ENCODE results near the gene CDC20. TPM values are rescaled to one million over a fixed set of nuclear protein-coding genes. Genes with fewer than 3 reads are reported as not detected.

Gene CDC20
- total RNA-seq, 1 experiment from 2014 or later: 204 TPM

- H3K27me3 Mint-ChIP-seq (ENCODE audit: insufficient read depth, unreplicated experiment): no peaks in the 10 kb centered on the region
- no peaks in the 10 kb centered on the region for H3K36me3 Mint-ChIP-seq (ENCODE audit: insufficient read depth, unreplicated experiment)
- TF ChIP-seq CTCF (IDR thresholded peaks at IDR 0.05; ENCODE audit: unreplicated experiment): no peak
- CTCF ChIA-PET: no interaction called here
- no peak for DNase-seq (ENCODE audit: unreplicated experiment)
- H3K9me3 Mint-ChIP-seq (ENCODE audit: unreplicated experiment): no peaks in the 10 kb centered on the region
- no peak overlapping the region for H3K27ac Mint-ChIP-seq (ENCODE audit: low read depth, unreplicated experiment)
- POLR2A ChIA-PET: no interaction called here
- no peak overlapping the region for H3K4me3 Mint-ChIP-seq (ENCODE audit: unreplicated experiment)
- no TSS peak for BruUV-seq (replicated peaks)
- intact Hi-C loops (cut with micrococcal nuclease): no loop called here
- no peaks in the 10 kb centered on the region for H3K4me1 Mint-ChIP-seq (ENCODE audit: insufficient read depth, unreplicated experiment)
These were observed 43.3 kb upstream of the CDC20 start for GRCh38 chr1:43315481-43315880.

- no peaks in the 10 kb centered on the region for H3K9me3 Mint-ChIP-seq (ENCODE audit: unreplicated experiment)
- TF ChIP-seq CTCF (IDR thresholded peaks at IDR 0.05; ENCODE audit: unreplicated experiment): no peak
These were observed 42.6 kb upstream of the CDC20 start for GRCh38 chr1:43315963-43316737.

GRCh38 chr1:43316738-43317520 is 41.9 kb upstream of the CDC20 start:
- Mint-ChIP-seq H3K4me1 (ENCODE audit: insufficient read depth, unreplicated experiment) (no peaks in the 10 kb centered on the region), H3K4me3 (ENCODE audit: unreplicated experiment) (no peak overlapping the region), H3K36me3 (ENCODE audit: insufficient read depth, unreplicated experiment) (no peaks in the 10 kb centered on the region), H3K27ac (ENCODE audit: low read depth, unreplicated experiment) (no peak overlapping the region), H3K9me3 (ENCODE audit: unreplicated experiment) (no peaks in the 10 kb centered on the region), H3K27me3 (ENCODE audit: insufficient read depth, unreplicated experiment) (no peaks in the 10 kb centered on the region)
- DNase-seq (ENCODE audit: unreplicated experiment): no peak
- BruUV-seq (replicated peaks): no TSS peak
- TF ChIP-seq CTCF (IDR thresholded peaks at IDR 0.05; ENCODE audit: unreplicated experiment): no peak
- intact Hi-C loops (cut with micrococcal nuclease): no loop called here
- ChIA-PET POLR2A (no interaction called here), CTCF (interaction anchor here (0.6 kb wide), 2 partner anchors 31 to 127 kb away, joined by 4 to 6 read pairs; partner anchors contain the start of gene C1orf210)

More at GRCh38 chr1:43315963-43316737, 42.6 kb upstream of the CDC20 start:
- BruUV-seq (replicated peaks): no TSS peak
- Mint-ChIP-seq H3K4me3 (ENCODE audit: unreplicated experiment) (no peak overlapping the region), H3K4me1 (ENCODE audit: insufficient read depth, unreplicated experiment) (no peaks in the 10 kb centered on the region), H3K27ac (ENCODE audit: low read depth, unreplicated experiment) (no peak overlapping the region), H3K27me3 (ENCODE audit: insufficient read depth, unreplicated experiment) (no peaks in the 10 kb centered on the region), H3K36me3 (ENCODE audit: insufficient read depth, unreplicated experiment) (no peaks in the 10 kb centered on the region)
- ChIA-PET CTCF (interaction anchor here (0.6 kb wide), 1 partner anchor 31 kb away, joined by 6 read pairs; the partner anchor contains the start of gene C1orf210), POLR2A (interaction anchor here (0.6 kb wide), 1 partner anchor 40 kb away, joined by 4 read pairs; no protein-coding TSS in a partner anchor)
- no peak for DNase-seq (ENCODE audit: unreplicated experiment)
- intact Hi-C loops (cut with micrococcal nuclease): no loop called here

GRCh38 chr1:43317817-43318471 is 40.8 kb upstream of the CDC20 start:
- Mint-ChIP-seq H3K27ac (ENCODE audit: low read depth, unreplicated experiment) (peak overlapping the region; percentile 46), H3K4me3 (ENCODE audit: unreplicated experiment) (no peak overlapping the region), H3K9me3 (ENCODE audit: unreplicated experiment) (no peaks in the 10 kb centered on the region), H3K27me3 (ENCODE audit: insufficient read depth, unreplicated experiment) (no peaks in the 10 kb centered on the region), H3K4me1 (ENCODE audit: insufficient read depth, unreplicated experiment) (no peaks in the 10 kb centered on the region), H3K36me3 (ENCODE audit: insufficient read depth, unreplicated experiment) (no peaks in the 10 kb centered on the region)
- no TSS peak for BruUV-seq (replicated peaks)
- ChIA-PET CTCF (no interaction called here), POLR2A (no interaction called here)
- intact Hi-C loops (cut with micrococcal nuclease): no loop called here
- no peak for TF ChIP-seq CTCF (IDR thresholded peaks at IDR 0.05; ENCODE audit: unreplicated experiment)
- no peak for DNase-seq (ENCODE audit: unreplicated experiment)

Measured in MCF 10A (cell line).